Measurements from ENCODE around the gene SLC26A2.

- TF ChIP-seq POLR2A (IDR thresholded peaks at IDR 0.05; ENCODE audit: low read length): no peak
- TF ChIP-seq GATA1 (IDR thresholded peaks at IDR 0.05; ENCODE audit: low read depth, low read length): no peak
These were observed 11.6 kb upstream of the SLC26A2 start for GRCh38 chr5:149948993-149949392.
